Stimulated activated CD4-positive, alpha-beta T cell treated with anti-CD3 and anti-CD28 coated beads, Interleukin-4, amount 100 ng/mL, for 24 hours (primary cell): ENCODE results near the gene TFAP2B.

ENCODE experiments used
- DNase-seq: peaks from one replicate; pipeline ENCODE4 v3.0.0-alpha.2; 2020

The TFAP2B gene

GRCh38 chr6:50825375-50826036, 6.8 kb downstream of the TFAP2B start:
- DNase-seq = no peak

GRCh38 chr6:50826037-50826761, 7.5 kb downstream of the TFAP2B start:
- DNase-seq = no peak

GRCh38 chr6:50826803-50827202, 8.1 kb downstream of the TFAP2B start:
- no peak for DNase-seq

- DNase-seq = no peak
Observed at GRCh38 chr6:50829049-50829448, 10.4 kb downstream of the TFAP2B start.

GRCh38 chr6:50829898-50830444, 11.3 kb downstream of the TFAP2B start:
- no peak for DNase-seq

GRCh38 chr6:50831186-50831585, 12.5 kb downstream of the TFAP2B start:
- DNase-seq = no peak

- no peak for DNase-seq
Observed at GRCh38 chr6:50832912-50833311, 14.2 kb downstream of the TFAP2B start.

GRCh38 chr6:50834929-50835410, 16.3 kb downstream of the TFAP2B start:
- no peak for DNase-seq

GRCh38 chr6:50836231-50836630, 17.6 kb downstream of the TFAP2B start:
- no peak for DNase-seq

- DNase-seq = no peak
Observed at GRCh38 chr6:50837589-50838445, 19.1 kb downstream of the TFAP2B start.

- no peak for DNase-seq
Observed at GRCh38 chr6:50840112-50840810, 21.6 kb downstream of the TFAP2B start.

GRCh38 chr6:50840811-50841192, 22.1 kb downstream of the TFAP2B start:
- no peak for DNase-seq

- DNase-seq = no peak
Observed at GRCh38 chr6:50842446-50842845, 23.8 kb downstream of the TFAP2B start.

GRCh38 chr6:50842861-50843384, 24.3 kb downstream of the TFAP2B start:
- no peak for DNase-seq

- DNase-seq = no peak
Observed at GRCh38 chr6:50843842-50844241, 25.2 kb downstream of the TFAP2B start.

GRCh38 chr6:50845499-50846143, 26.9 kb downstream of the TFAP2B start:
- no peak for DNase-seq

GRCh38 chr6:50846144-50846851, 27.6 kb downstream of the TFAP2B start:
- DNase-seq = no peak

GRCh38 chr6:50846852-50847155, 28.1 kb downstream of the TFAP2B start:
- no peak for DNase-seq

GRCh38 chr6:50847890-50848594, 29.4 kb downstream of the TFAP2B start:
- no peak for DNase-seq

GRCh38 chr6:50848989-50849795, 30.5 kb downstream of the TFAP2B start:
- DNase-seq = no peak
